Psoas muscle (tissue), 8 donors: ENCODE results near the gene VAT1L. TPM values are rescaled to one million over a fixed set of nuclear protein-coding genes. Genes with fewer than 3 reads are reported as not detected.

ENCODE experiments used
- ATAC-seq, 4 donors: fragments of 200-7000 bp; cut with Tn5 transposase; one replicate each; pipeline ENCODE4 v1.9.1; 2020; ENCODE audit warnings: moderate library complexity in 3 of 4, mild to moderate bottlenecking in 2 of 4
- DNase-seq, 2 donors: peaks; one replicate each; pipeline ENCODE4 v3.0.0-alpha.2; 2020
- H3K27ac ChIP-seq: fragments of 200-600 bp; one replicate; pipeline ENCODE4 v1.8.0; 2022
- H3K27me3 ChIP-seq, 3 donors: fragments of 200-600 bp in 1 of 3; one replicate each; pipeline versions ENCODE4 v1.6.1 to v1.8.0; 2013 to 2022; ENCODE audit warnings: low read length in 2 of 3, mild to moderate bottlenecking in 2 of 3, moderate library complexity in 1 of 3; ENCODE audit not compliant: insufficient read depth in 3 of 3
- H3K36me3 ChIP-seq, 2 donors: fragments of 200-600 bp in 1 of 2; one replicate each; pipeline versions ENCODE4 v1.6.1 to v1.8.0; 2013 to 2022; ENCODE audit warnings: low read depth in 1 of 2, mild to moderate bottlenecking in 1 of 2, moderate library complexity in 1 of 2; ENCODE audit not compliant: insufficient read depth in 1 of 2
- H3K4me1 ChIP-seq: fragments of 200-600 bp; one replicate; pipeline ENCODE4 v1.8.0; 2022
- H3K4me3 ChIP-seq: fragments of 200-600 bp; one replicate; pipeline ENCODE4 v1.8.0; 2022; ENCODE audit warnings: mild to moderate bottlenecking
- H3K9me3 ChIP-seq: fragments of 200-600 bp; one replicate; pipeline ENCODE4 v1.8.0; 2022
- CTCF ChIP-seq: fragments of 200-600 bp; IDR thresholded peaks from one replicate; pipeline ENCODE4 v1.8.0; 2022; ENCODE audit warnings: antibody characterized with exemption
- WGBS, 3 donors: extraction: QIAGEN DNeasy Blood & Tissue Kit; methylation state at CpG; one replicate each; pipeline versions ENCODE4 v1.1.6 to v1.1.7; 2013; 5-methylcytosine and 5-hydroxymethylcytosine counted together
- intact Hi-C, 2 donors: fragments of 100-400 bp; cut with DNase I; formaldehyde crosslinking; loops; one replicate each; pipeline versions ENCODE4 v1.11.0 to v1.14.2; 2022
- polyA plus RNA-seq, 3 donors: library from polyadenylated mRNA; stranded (reverse); fragments of 200-250 nt; gene quantifications; one replicate each; pipeline ENCODE4 v1.2.3, GENCODE V29; 2013
- total RNA-seq, 4 donors: library from RNA; stranded (reverse); fragmentation: NEBNext Ultra II Directional in 2 of 4; extraction: Animal tissue kit (Norgen Biotek cat#: 25700) in 2 of 4; gene quantifications; one replicate each; pipeline versions ENCODE4 v1.2.1 to v1.2.4, GENCODE V29; 2021 to 2023
- donor health status: healthy with polysubstance abuse.
- donor health status: DM: no; HTN: no; CAD: no; lungs with moderate emphysema.
- donor health status: Bipolar disorder and iron deficiency.
- donor health status: healthy.
- donor health status: DM: yes; HTN: yes; CAD: no.
- donor health status: DM: no; HTN: no; CAD: no.
- donor health status: DM: no; HTN: no; CAD: no.
- donor health status: DM: yes; HTN: yes; CAD: no.

The VAT1L gene
- total and polyA plus RNA-seq, 7 donors = 0.03 to 0.20 (median 0.09) TPM; not detected in 3

- Histone ChIP-seq H3K9me3 (no peaks in the 10 kb centered on the region), H3K27me3 (no peaks in the 10 kb centered on the region), H3K27ac (no peak overlapping the region), H3K36me3 (no peaks in the 10 kb centered on the region), H3K4me3 (no peak overlapping the region), H3K4me1 (no peaks in the 10 kb centered on the region)
- TF ChIP-seq CTCF = no peak
- WGBS, 3 donors = 75 to 83% (median 79%) methylated on average over 8 of the region's 8 CpGs
- DNase-seq (no peak), ATAC-seq (no peak)
- intact Hi-C loops = no loop called here
These were observed 166.8 kb downstream of the VAT1L start for GRCh38 chr16:77955127-77955526.

GRCh38 chr16:77956231-77956630 is 167.9 kb downstream of the VAT1L start:
- H3K4me1 ChIP-seq = no peaks in the 10 kb centered on the region
- no peak overlapping the region for H3K4me3 ChIP-seq
- H3K36me3 ChIP-seq = no peaks in the 10 kb centered on the region
- DNase-seq (no peak), ATAC-seq (no peak)
- H3K27me3 ChIP-seq = peaks cover 0 to 3% (median 0%) of the 10 kb centered on the region in 3 donors
- TF ChIP-seq CTCF = no peak
- intact Hi-C loops = no loop called here
- H3K9me3 ChIP-seq = no peaks in the 10 kb centered on the region
- H3K27ac ChIP-seq = no peak overlapping the region
- WGBS, 3 donors = 79 to 81% (median 81%) methylated on average over 4 of the region's 4 CpGs

GRCh38 chr16:77960766-77961165 is 172.4 kb downstream of the VAT1L start:
- H3K4me3 ChIP-seq = no peak overlapping the region
- 15 to 24% (median 23%) methylated on average over 5 of the region's 5 CpGs for WGBS, 3 donors
- no peaks in the 10 kb centered on the region for H3K4me1 ChIP-seq
- peaks cover 0 to 16% (median 6%) of the 10 kb centered on the region in 3 donors for H3K27me3 ChIP-seq
- DNase-seq = no peak
- no peak overlapping the region for H3K27ac ChIP-seq
- ATAC-seq = no peak
- H3K9me3 ChIP-seq = no peaks in the 10 kb centered on the region
- TF ChIP-seq CTCF = no peak
- intact Hi-C loops = no loop called here
- no peaks in the 10 kb centered on the region for H3K36me3 ChIP-seq

GRCh38 chr16:77961814-77962213 is 173.4 kb downstream of the VAT1L start:
- Histone ChIP-seq H3K4me3 (no peak overlapping the region), H3K27me3 (peaks cover 0 to 16% (median 6%) of the 10 kb centered on the region in 3 donors), H3K4me1 (no peaks in the 10 kb centered on the region), H3K9me3 (no peaks in the 10 kb centered on the region), H3K36me3 (no peaks in the 10 kb centered on the region), H3K27ac (no peak overlapping the region)
- 60 to 65% (median 62%) methylated on average over 3 of the region's 3 CpGs for WGBS, 3 donors
- no peak for TF ChIP-seq CTCF
- DNase-seq (no peak), ATAC-seq (no peak)
- intact Hi-C loops = no loop called here

GRCh38 chr16:77962689-77963088 is 174.3 kb downstream of the VAT1L start:
- no peaks in the 10 kb centered on the region for H3K4me1 ChIP-seq
- no peak for TF ChIP-seq CTCF
- WGBS, 3 donors = 80 to 89% (median 82%) methylated on average over 3 of the region's 3 CpGs
- H3K36me3 ChIP-seq = no peaks in the 10 kb centered on the region
- H3K9me3 ChIP-seq = no peaks in the 10 kb centered on the region
- no peak overlapping the region for H3K27ac ChIP-seq
- intact Hi-C loops = no loop called here
- no peak for ATAC-seq
- H3K27me3 ChIP-seq = peaks cover 0 to 16% (median 6%) of the 10 kb centered on the region in 3 donors
- no peak overlapping the region for H3K4me3 ChIP-seq
- no peak for DNase-seq
